A549 (cell line): ENCODE results near the gene SLC10A1. TPM values are rescaled to one million over a fixed set of nuclear protein-coding genes. Genes with fewer than 3 reads are reported as not detected.

Experiments used
- ATAC-seq, 2 experiments: fragments of 200-7000 bp in 1 of 2; fragments of >200 bp in 1 of 2; cut with Nextera tagmentation in 1 of 2; cut with Tn5 transposase in 1 of 2; 3 replicates each; pipeline versions ENCODE4 v1.8.0 to v1.9.1; 2018 to 2020; ENCODE audit warnings: mild to moderate bottlenecking in 1 of 2, moderate library complexity in 1 of 2
- CTCF ChIA-PET: fragments of 300-600 bp; sonication (Branson Sonifier 250); formaldehyde crosslinking; extraction: SDS; loops from one replicate; lab custom pipeline; 2021; ENCODE audit warnings: antibody characterized with exemption, inconsistent platforms; lab: Yijun Ruan, JAX
- POLR2A ChIA-PET: fragments of 350-600 bp; formaldehyde crosslinking; extraction: SDS; loops from one replicate; lab custom pipeline; 2021; ENCODE audit warnings: antibody characterized with exemption, inconsistent platforms; lab: Yijun Ruan, JAX
- DNase-seq, 2 experiments: peaks; one replicate each; pipeline versions ENCODE4 v3.0.0 to v3.0.0-alpha.2; 2011 to 2016; ENCODE audit warnings: low read depth in 1 of 2, low spot score in 1 of 2
- FAIRE-seq: peaks from 2 replicates; lab custom pipeline; 2011; peaks lifted over from hg19 to GRCh38; lab: Jason Lieb, UNC
- H3K27ac ChIP-seq, 2 experiments: fragments of >200 bp; sonication (Bioruptor Twin); formaldehyde crosslinking; 3 replicates each; pipeline ENCODE4 v1.5.1; 2016 to 2017
- H3K4me1 ChIP-seq: fragments of >200 bp; sonication (Bioruptor Twin); formaldehyde crosslinking; 3 replicates; pipeline ENCODE4 v1.6.1; 2016
- H3K4me2 ChIP-seq: fragments of >200 bp; sonication (Bioruptor Twin); formaldehyde crosslinking; 3 replicates; pipeline ENCODE4 v1.6.1; 2016
- H3K4me3 ChIP-seq: fragments of >200 bp; sonication (Bioruptor Twin); formaldehyde crosslinking; 3 replicates; pipeline ENCODE4 v1.5.1; 2016
- H3K9me3 ChIP-seq: fragments of >200 bp; sonication (Bioruptor Twin); formaldehyde crosslinking; 3 replicates; pipeline ENCODE4 v1.6.1; 2016
- ATOH8 ChIP-seq: fragments of 250-450 bp; sonication (Bioruptor Pico); IDR thresholded peaks from 2 replicates; pipeline ENCODE4 v1.5.0; 2020; ENCODE audit warnings: low read depth, mild to moderate bottlenecking, moderate library complexity
- BHLHE40 ChIP-seq: IDR thresholded peaks from 2 replicates; pipeline ENCODE4 v1.6.1; 2012; ENCODE audit warnings: low read depth, low read length, inconsistent platforms
- CBX2 ChIP-seq: fragments of 200-600 bp; sonication (generic); IDR thresholded peaks from 2 replicates; pipeline ENCODE4 v1.6.1; 2016; ENCODE audit warnings: low read depth, mild to moderate bottlenecking, borderline replicate concordance
- CHD2 ChIP-seq: fragments of 150-350 bp; IDR thresholded peaks from 2 replicates; pipeline ENCODE4 v1.6.1; 2014; ENCODE audit warnings: low read length; ENCODE audit not compliant: partially characterized antibody
- EP300 ChIP-seq, 2 experiments: fragments of >200 bp; sonication (Bioruptor Twin); formaldehyde crosslinking; IDR thresholded peaks; 2 replicates in 1 of 2; 3 replicates in 1 of 2; pipeline ENCODE4 v1.6.1; 2016 to 2017
- ESRRA ChIP-seq: fragments of 150-350 bp; IDR thresholded peaks from 2 replicates; pipeline ENCODE4 v1.6.1; 2014; ENCODE audit warnings: mild to moderate bottlenecking, low read length, borderline replicate concordance
- FOSB ChIP-seq: fragments of 250-450 bp; sonication (Bioruptor Pico); IDR thresholded peaks from 2 replicates; pipeline ENCODE4 v1.5.0; 2020; ENCODE audit warnings: mild to moderate bottlenecking, moderate library complexity
- FOSL2 ChIP-seq, 2 experiments: fragments of 450-650 bp in 1 of 2; fragments of >200 bp in 1 of 2; sonication (Bioruptor Twin) in 1 of 2; formaldehyde crosslinking; IDR thresholded peaks; 2 replicates each; pipeline versions ENCODE4 v1.5.0 to v1.6.1; 2016 to 2020; ENCODE audit warnings: mild to moderate bottlenecking in 1 of 2, moderate library complexity in 1 of 2
- GATA3 ChIP-seq: IDR thresholded peaks from 2 replicates; pipeline ENCODE4 v1.6.1; 2012; ENCODE audit warnings: borderline replicate concordance
- HMGXB4 ChIP-seq: fragments of 250-450 bp; sonication (Bioruptor Pico); IDR thresholded peaks from 2 replicates; pipeline ENCODE4 v1.5.0; 2021; ENCODE audit warnings: mild to moderate bottlenecking, moderate library complexity, borderline replicate concordance
- HOXA7 ChIP-seq: fragments of 250-450 bp; sonication (Bioruptor Pico); IDR thresholded peaks from 2 replicates; pipeline ENCODE4 v1.5.0; 2020; ENCODE audit warnings: mild to moderate bottlenecking, moderate library complexity
- HOXB13 ChIP-seq: fragments of 250-450 bp; sonication (Bioruptor Pico); IDR thresholded peaks from 2 replicates; pipeline ENCODE4 v1.5.0; 2020; ENCODE audit warnings: low read depth, mild to moderate bottlenecking, moderate library complexity
- JUN ChIP-seq, 2 experiments: fragments of >200 bp; sonication (Bioruptor Twin); formaldehyde crosslinking; IDR thresholded peaks; 2 replicates in 1 of 2; 3 replicates in 1 of 2; pipeline ENCODE4 v1.6.1; 2016 to 2017
- KDM5A ChIP-seq: fragments of 200-600 bp; sonication (generic); IDR thresholded peaks from 2 replicates; pipeline ENCODE4 v1.6.1; 2016; ENCODE audit warnings: antibody characterized with exemption, mild to moderate bottlenecking
- MAFK ChIP-seq: fragments of 450-650 bp; IDR thresholded peaks from 2 replicates; pipeline ENCODE4 v1.6.1; 2014; ENCODE audit not compliant: partially characterized antibody
- MAZ ChIP-seq: fragments of 150-350 bp; IDR thresholded peaks from 2 replicates; pipeline ENCODE4 v1.6.1; 2014; ENCODE audit warnings: antibody characterized with exemption, low read depth, low read length, borderline replicate concordance
- MYC ChIP-seq: IDR thresholded peaks from 2 replicates; pipeline ENCODE4 v1.6.1; 2012; ENCODE audit warnings: mild to moderate bottlenecking, inconsistent platforms, low read length, improper control_type of control experiment, borderline replicate concordance
- NPAS2 ChIP-seq: fragments of 250-450 bp; sonication (Bioruptor Pico); IDR thresholded peaks from 2 replicates; pipeline ENCODE4 v1.8.0; 2022; ENCODE audit warnings: mild to moderate bottlenecking, moderate library complexity, borderline replicate concordance
- NR3C1 ChIP-seq: fragments of >200 bp; sonication (Bioruptor Twin); formaldehyde crosslinking; IDR thresholded peaks from 3 replicates; pipeline ENCODE4 v1.6.1; 2017
- PHF8 ChIP-seq: fragments of 200-600 bp; sonication (generic); IDR thresholded peaks from 2 replicates; pipeline ENCODE4 v1.6.1; 2016; ENCODE audit warnings: low read depth, mild to moderate bottlenecking, antibody characterized with exemption, moderate library complexity, borderline replicate concordance
- POLR2AphosphoS2 ChIP-seq: conservative IDR thresholded peaks from 2 replicates; pipeline ENCODE4 v1.6.1; 2012; ENCODE audit warnings: low read length, improper control_type of control experiment, inconsistent platforms
- RAD21 ChIP-seq, 2 experiments: fragments of >200 bp in 1 of 2; sonication (Bioruptor Twin) in 1 of 2; formaldehyde crosslinking in 1 of 2; IDR thresholded peaks in 1 of 2; conservative IDR thresholded peaks in 1 of 2; 2 replicates in 1 of 2; 3 replicates in 1 of 2; pipeline ENCODE4 v1.6.1; 2012 to 2018; ENCODE audit warnings: inconsistent platforms in 1 of 2
- RARB ChIP-seq: fragments of 250-450 bp; sonication (Bioruptor Pico); IDR thresholded peaks from 2 replicates; pipeline ENCODE4 v1.8.0; 2021; ENCODE audit warnings: mild to moderate bottlenecking, moderate library complexity
- RCOR1 ChIP-seq: fragments of 150-350 bp; IDR thresholded peaks from 2 replicates; pipeline ENCODE4 v1.6.1; 2014; ENCODE audit warnings: antibody characterized with exemption, low read length, low read depth
- RFX5 ChIP-seq: fragments of 450-650 bp; IDR thresholded peaks from 2 replicates; pipeline ENCODE4 v1.7.1; 2014; ENCODE audit warnings: antibody characterized with exemption, mild to moderate bottlenecking, moderate library complexity
- RNF2 ChIP-seq: fragments of 200-600 bp; sonication (generic); IDR thresholded peaks from 2 replicates; pipeline ENCODE4 v1.6.1; 2016; ENCODE audit warnings: low read depth, mild to moderate bottlenecking, antibody characterized with exemption, moderate library complexity, borderline replicate concordance
- TFCP2L1 ChIP-seq: fragments of 250-450 bp; sonication (Bioruptor Pico); IDR thresholded peaks from 2 replicates; pipeline ENCODE4 v1.5.0; 2021; ENCODE audit warnings: mild to moderate bottlenecking
- TP53 ChIP-seq: fragments of 250-450 bp; sonication (Bioruptor Pico); IDR thresholded peaks from 2 replicates; pipeline ENCODE4 v1.5.0; 2021; ENCODE audit warnings: mild to moderate bottlenecking, moderate library complexity
- USF2 ChIP-seq: fragments of 450-650 bp; IDR thresholded peaks from 2 replicates; pipeline ENCODE4 v1.6.1; 2014; ENCODE audit warnings: antibody characterized with exemption
- ZC3H11A ChIP-seq: fragments of 450-650 bp; IDR thresholded peaks from 2 replicates; pipeline ENCODE4 v1.6.1; 2014; ENCODE audit warnings: antibody characterized with exemption, mild to moderate bottlenecking
- WGBS: methylation state at CpG from one replicate; pipeline ENCODE4 v1.1.6; 2017; ENCODE audit errors: missing lambda C conversion rate; 5-methylcytosine and 5-hydroxymethylcytosine counted together
- polyA plus RNA-seq, 4 experiments: library from polyadenylated mRNA; depleted of rRNA in 3 of 4; stranded (reverse); fragments of >200 nt; fragmentation: RNase III in 1 of 4; extraction: RNeasy Plus Mini Kit Qiagen cat#74134 plus additional on column Dnase treatment in 1 of 4; gene quantifications; 2 replicates in 3 of 4; 3 replicates in 1 of 4; pipeline ENCODE4 v1.2.3, GENCODE V29; 2011 to 2017

Gene SLC10A1
- polyA plus RNA-seq, 2 of the 4 experiments (the other 2 are of a cell fraction), result not detected

- Histone ChIP-seq H3K4me3 (no peak overlapping the region; the same call in 2 of the 3 replicates), H3K4me1 (peaks cover 17% of the 10 kb centered on the region; the same call in 2 of the 3 replicates), H3K27ac (no peak overlapping the region), H3K9me3 (no peaks in the 10 kb centered on the region), H3K4me2 (0 out of 3 replicates have a peak overlapping the region, but pooled peaks have one; percentile 90)
- FAIRE-seq (no peak), DNase-seq (no peak), ATAC-seq (no peak)
- ChIA-PET POLR2A (no interaction called here), CTCF (no interaction called here)
- TF ChIP-seq CBX2 (no peak), HOXA7 (CRISPR knock-in tag) (no peak), POLR2AphosphoS2 (peak; percentile 59; the same call in 1 of the 2 replicates), NPAS2 (no peak)
- WGBS, result 93% methylated on average over 22 of the region's 22 CpGs
These were observed 27.4 kb downstream of the SLC10A1 start for GRCh38 chr14:69769623-69770022.

GRCh38 chr14:69768873-69769272 lies 28.2 kb downstream of the SLC10A1 start:
- no peak overlapping the region for H3K27ac ChIP-seq
- DNase-seq (no peak), ATAC-seq (no peak), FAIRE-seq (no peak)
- 83% methylated on average over 8 of the region's 8 CpGs for WGBS
- peaks cover 17% of the 10 kb centered on the region; the same call in 2 of the 3 replicates for H3K4me1 ChIP-seq
- TF ChIP-seq MAFK, result peak; percentile 4
- no peak for TF ChIP-seq USF2
- TF ChIP-seq MYC, result no peak
- no peak for TF ChIP-seq GATA3
- no peak for TF ChIP-seq RCOR1
- TF ChIP-seq ATOH8 (CRISPR knock-in tag), result no peak
- TF ChIP-seq ZC3H11A, result no peak
- no peak for TF ChIP-seq RNF2
- no peak for TF ChIP-seq FOSL2 (IDR thresholded peaks at IDR 0.05)
- TF ChIP-seq FOSL2 (CRISPR knock-in tag; IDR thresholded peaks at IDR 0.05), result peak; percentile 32; the same call in 1 of the 2 replicates
- TF ChIP-seq HOXB13 (CRISPR knock-in tag), result no peak
- H3K4me3 ChIP-seq, result peak overlapping the region; percentile 80
- ChIA-PET POLR2A (no interaction called here), CTCF (no interaction called here)
- H3K4me2 ChIP-seq, result peak overlapping the region; percentile 90
- H3K9me3 ChIP-seq, result no peaks in the 10 kb centered on the region

- peaks cover 17% of the 10 kb centered on the region; the same call in 2 of the 3 replicates for H3K4me1 ChIP-seq
- ChIA-PET POLR2A (interaction anchor here (0.6 to 1.8 kb wide), 19 partner anchors 9 to 1042 kb away, joined by 3 to 10 read pairs (median 3); partner anchors contain the start of genes ERH, MAP3K9, SLC39A9 and SUSD6), CTCF (interaction anchor here (1.3 kb wide), 1 partner anchor 18 kb away, joined by 4 read pairs; no protein-coding TSS in a partner anchor)
- H3K27ac ChIP-seq, result peak overlapping the region; percentile 92 to 94
- H3K4me2 ChIP-seq, result peak overlapping the region; percentile 90
- ATAC-seq (peak; percentile 88 to 89), DNase-seq (peak; percentile 74 to 88), FAIRE-seq (no peak)
- under 1% methylated on average over 34 of the region's 54 CpGs for WGBS
- no peaks in the 10 kb centered on the region for H3K9me3 ChIP-seq
- H3K4me3 ChIP-seq, result peak overlapping the region; percentile 80
- TF ChIP-seq RARB (CRISPR knock-in tag) (0 out of 2 replicates have a peak, but pooled peaks have one; percentile 36), ESRRA (no peak), FOSB (CRISPR knock-in tag) (no peak; the same call in none of the 2 replicates), PHF8 (no peak; the same call in 1 of the 2 replicates), RAD21 (conservative IDR thresholded peaks at IDR 0.05 in 1 of 2, IDR thresholded peaks at IDR 0.05 in 1 of 2) (no peak), HOXA7 (CRISPR knock-in tag) (no peak; the same call in 1 of the 2 replicates), EP300 (IDR thresholded peaks at IDR 0.05) (no peak), BHLHE40 (no peak), RFX5 (no peak), TP53 (CRISPR knock-in tag) (peak; percentile 86), NPAS2 (no peak), HMGXB4 (CRISPR knock-in tag) (0 out of 2 replicates have a peak, but pooled peaks have one; percentile 23), TFCP2L1 (CRISPR knock-in tag) (peak; percentile 87), KDM5A (0 out of 2 replicates have a peak, but pooled peaks have one; percentile 13), JUN (IDR thresholded peaks at IDR 0.05) (peak; percentile 42 to 57; a peak in 3 of 5 replicates), MAZ (no peak), NR3C1 (no peak), CHD2 (peak; percentile 79)
These were observed 29.6 kb downstream of the SLC10A1 start for GRCh38 chr14:69767369-69767999.
